ENCODE data around the gene KLHL29. TPM values are rescaled to one million over a fixed set of nuclear protein-coding genes. Genes with fewer than 3 reads are reported as not detected.

The KLHL29 gene
- total RNA-seq, 1 donor from 2014 or later = 8.4 TPM

DNA sequence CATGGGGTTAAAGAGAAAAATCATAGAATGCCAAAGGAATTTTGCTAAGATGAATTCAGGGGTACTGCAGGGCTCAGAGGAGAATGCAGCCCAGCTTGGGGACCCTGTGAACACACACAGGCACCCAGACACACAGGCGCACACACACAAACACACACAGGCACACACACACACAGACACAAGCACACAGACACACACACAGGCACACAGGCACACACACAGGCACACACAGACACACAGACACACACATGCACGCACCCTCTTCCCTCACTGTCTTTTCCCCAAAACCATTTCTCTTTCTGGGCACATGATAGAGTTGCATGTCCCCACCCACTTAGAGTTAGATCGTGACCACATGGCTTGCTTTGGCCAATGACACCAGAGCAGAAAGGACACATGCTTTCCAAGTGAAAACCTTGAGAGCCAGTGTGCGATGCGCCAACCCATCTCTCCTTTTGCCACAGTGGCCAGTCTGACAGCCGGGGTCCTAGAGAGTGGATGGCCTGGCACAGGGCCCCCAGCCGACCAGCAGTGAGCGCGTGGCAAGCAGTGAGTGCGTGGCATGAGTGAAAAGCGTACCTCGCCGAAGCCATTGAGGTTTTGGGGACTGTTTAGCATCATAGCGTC, 163.3 kb downstream of the KLHL29 start:
- Mint-ChIP-seq H3K9me3 (no peaks in the 10 kb centered on the region), H3K27me3 (ENCODE audit: low read depth) (no peaks in the 10 kb centered on the region), H3K4me3 (no peak overlapping the region), H3K36me3 (ENCODE audit: low read depth) (no peaks in the 10 kb centered on the region), H3K27ac (ENCODE audit: unreplicated experiment) (peak overlapping the region; percentile 91), H3K4me1 (peaks cover 53% of the 10 kb centered on the region)
- TF ChIP-seq, protein P1, sequence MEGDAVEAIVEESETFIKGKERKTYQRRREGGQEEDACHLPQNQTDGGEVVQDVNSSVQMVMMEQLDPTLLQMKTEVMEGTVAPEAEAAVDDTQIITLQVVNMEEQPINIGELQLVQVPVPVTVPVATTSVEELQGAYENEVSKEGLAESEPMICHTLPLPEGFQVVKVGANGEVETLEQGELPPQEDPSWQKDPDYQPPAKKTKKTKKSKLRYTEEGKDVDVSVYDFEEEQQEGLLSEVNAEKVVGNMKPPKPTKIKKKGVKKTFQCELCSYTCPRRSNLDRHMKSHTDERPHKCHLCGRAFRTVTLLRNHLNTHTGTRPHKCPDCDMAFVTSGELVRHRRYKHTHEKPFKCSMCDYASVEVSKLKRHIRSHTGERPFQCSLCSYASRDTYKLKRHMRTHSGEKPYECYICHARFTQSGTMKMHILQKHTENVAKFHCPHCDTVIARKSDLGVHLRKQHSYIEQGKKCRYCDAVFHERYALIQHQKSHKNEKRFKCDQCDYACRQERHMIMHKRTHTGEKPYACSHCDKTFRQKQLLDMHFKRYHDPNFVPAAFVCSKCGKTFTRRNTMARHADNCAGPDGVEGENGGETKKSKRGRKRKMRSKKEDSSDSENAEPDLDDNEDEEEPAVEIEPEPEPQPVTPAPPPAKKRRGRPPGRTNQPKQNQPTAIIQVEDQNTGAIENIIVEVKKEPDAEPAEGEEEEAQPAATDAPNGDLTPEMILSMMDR (conservative IDR thresholded peaks at IDR 0.05) = no peak
- no peak for DNase-seq (ENCODE audit: low read depth, low spot score)

DNA sequence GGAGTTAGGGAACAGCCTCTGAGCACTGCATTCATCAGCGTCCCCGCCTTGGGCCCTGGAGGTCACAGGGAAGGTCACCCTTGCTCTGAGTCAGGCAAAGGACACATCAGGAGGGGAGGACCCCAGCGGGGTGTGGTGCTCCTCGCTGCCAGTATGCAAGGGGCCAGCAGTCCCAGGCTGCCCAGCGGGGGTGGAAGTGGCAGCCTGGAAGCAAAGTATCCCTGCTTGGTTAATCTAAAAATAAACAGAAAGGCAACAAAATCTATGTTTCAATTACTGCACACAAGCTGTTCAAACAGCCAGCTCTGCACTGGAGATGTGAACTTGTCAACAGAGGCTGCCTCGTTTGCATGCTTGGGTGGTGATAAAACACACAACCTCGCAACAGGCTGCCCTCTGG, 164.1 kb downstream of the KLHL29 start:
- Mint-ChIP-seq H3K27ac (ENCODE audit: unreplicated experiment) (peak overlapping the region; percentile 50), H3K4me1 (peaks cover 51% of the 10 kb centered on the region), H3K9me3 (no peaks in the 10 kb centered on the region), H3K36me3 (ENCODE audit: low read depth) (no peaks in the 10 kb centered on the region), H3K4me3 (no peak overlapping the region), H3K27me3 (ENCODE audit: low read depth) (no peaks in the 10 kb centered on the region)
- TF ChIP-seq, protein P1 (conservative IDR thresholded peaks at IDR 0.05) = no peak
- DNase-seq (ENCODE audit: low read depth, low spot score) = no peak

DNA sequence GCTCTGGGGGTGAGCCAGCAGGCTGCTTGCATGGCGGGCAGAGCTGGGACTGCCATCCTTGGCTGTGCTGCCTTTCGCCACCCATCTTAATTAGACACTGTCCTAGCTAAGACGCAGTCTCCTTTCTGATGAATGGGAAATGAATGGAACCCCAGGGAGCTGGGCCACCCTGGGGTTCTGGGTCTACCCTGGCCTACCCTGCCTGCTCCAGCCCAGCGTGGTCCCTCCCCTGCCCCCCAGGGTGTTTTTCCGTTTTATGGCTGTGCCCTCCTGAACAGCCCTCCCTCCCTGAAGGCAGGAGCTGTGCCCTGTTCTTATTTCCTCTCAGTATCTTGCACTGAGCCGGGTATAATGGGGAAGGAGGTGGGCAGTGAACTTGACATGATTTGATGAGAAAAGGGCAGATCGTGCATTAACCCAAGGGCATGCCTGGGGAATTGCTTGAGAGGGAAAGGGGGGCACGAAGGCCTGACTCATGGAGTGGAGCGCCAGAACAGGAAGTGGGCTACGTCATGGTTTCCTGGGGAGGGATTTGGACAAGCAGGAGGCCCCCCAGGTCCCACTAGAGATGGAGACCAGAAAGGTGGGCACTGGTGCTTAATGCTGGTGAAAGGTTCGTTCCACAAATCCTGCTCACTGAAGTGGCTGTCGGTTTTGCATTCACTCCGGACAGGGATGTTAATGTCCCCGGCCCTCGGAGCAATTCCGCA, 165.0 kb downstream of the KLHL29 start:
- Mint-ChIP-seq H3K9me3 (no peaks in the 10 kb centered on the region), H3K27me3 (ENCODE audit: low read depth) (no peaks in the 10 kb centered on the region), H3K27ac (ENCODE audit: unreplicated experiment) (peak overlapping the region; percentile 88), H3K36me3 (ENCODE audit: low read depth) (no peaks in the 10 kb centered on the region), H3K4me3 (no peak overlapping the region), H3K4me1 (peaks cover 47% of the 10 kb centered on the region)
- TF ChIP-seq, protein P1 (conservative IDR thresholded peaks at IDR 0.05) = no peak
- DNase-seq (ENCODE audit: low read depth, low spot score) = no peak

DNA sequence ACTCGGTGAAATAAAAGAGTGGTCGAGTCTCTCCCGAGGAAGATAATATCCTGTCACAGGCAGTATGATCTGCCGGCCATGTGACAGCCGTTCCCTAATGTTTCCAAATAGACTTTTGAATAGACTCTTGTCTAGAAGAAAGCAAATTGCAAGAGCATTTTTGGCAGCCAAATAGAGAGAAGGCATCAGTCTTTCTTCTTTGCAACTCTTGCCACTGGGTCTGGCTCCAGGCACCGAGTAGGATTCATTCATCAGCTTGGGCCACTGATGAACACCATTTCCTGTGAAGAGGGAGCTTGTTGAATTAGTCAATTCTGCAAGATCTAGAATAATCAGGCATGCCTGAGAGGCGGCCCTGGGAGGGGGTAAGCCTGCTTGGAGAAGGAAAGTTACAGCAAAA, 165.6 kb downstream of the KLHL29 start:
- Mint-ChIP-seq H3K27me3 (ENCODE audit: low read depth) (no peaks in the 10 kb centered on the region), H3K27ac (ENCODE audit: unreplicated experiment) (peak overlapping the region; percentile 83), H3K36me3 (ENCODE audit: low read depth) (no peaks in the 10 kb centered on the region), H3K4me1 (peaks cover 42% of the 10 kb centered on the region), H3K4me3 (no peak overlapping the region), H3K9me3 (no peaks in the 10 kb centered on the region)
- TF ChIP-seq, protein P1 (conservative IDR thresholded peaks at IDR 0.05) = no peak
- DNase-seq (ENCODE audit: low read depth, low spot score) = no peak

DNA sequence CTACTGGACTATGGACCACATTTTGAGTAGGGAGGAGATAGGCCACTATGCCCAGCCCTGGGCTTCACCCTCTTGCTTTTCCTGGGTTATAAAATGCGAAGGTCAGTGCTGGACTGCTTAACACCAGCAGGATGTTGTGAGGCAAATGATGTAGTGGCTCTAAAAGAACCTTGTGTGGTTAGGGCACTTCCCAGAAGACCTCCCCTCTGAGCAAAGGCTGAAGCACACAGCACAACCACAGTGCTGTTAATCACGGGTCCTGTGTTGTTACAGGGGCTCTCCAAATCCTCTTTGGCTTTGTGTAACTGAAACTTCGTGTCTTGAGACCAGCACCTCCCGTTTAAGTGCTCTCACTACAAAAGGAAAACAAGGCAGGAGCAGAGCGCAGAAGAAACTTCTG, 166.9 kb downstream of the KLHL29 start:
- Mint-ChIP-seq H3K36me3 (ENCODE audit: low read depth) (no peaks in the 10 kb centered on the region), H3K27ac (ENCODE audit: unreplicated experiment) (no peak overlapping the region), H3K27me3 (ENCODE audit: low read depth) (no peaks in the 10 kb centered on the region), H3K9me3 (no peaks in the 10 kb centered on the region), H3K4me1 (peaks cover 34% of the 10 kb centered on the region), H3K4me3 (no peak overlapping the region)
- TF ChIP-seq, protein P1 (conservative IDR thresholded peaks at IDR 0.05) = no peak
- DNase-seq (ENCODE audit: low read depth, low spot score) = no peak
